OCI-LY7 (cell line): Measurements from ENCODE around the gene NKAIN2.

Experiments
- EZH2phosphoT487 ChIP-seq: fragments of 200-600 bp; sonication (generic); IDR thresholded peaks from 2 replicates; pipeline ENCODE4 v1.6.1; 2018; ENCODE audit warnings: low read depth, borderline replicate concordance, mild to moderate bottlenecking, mixed run types, antibody characterized with exemption, low read length, moderate library complexity, mixed read lengths
- TF ChIP-seq, protein P1 (sequence below): fragments of 200-600 bp; sonication (generic); conservative IDR thresholded peaks from 2 replicates; pipeline ENCODE4 v1.5.1; 2014; ENCODE audit warnings: mild to moderate bottlenecking, antibody characterized with exemption, low read length, moderate library complexity, mixed read lengths

DNA sequence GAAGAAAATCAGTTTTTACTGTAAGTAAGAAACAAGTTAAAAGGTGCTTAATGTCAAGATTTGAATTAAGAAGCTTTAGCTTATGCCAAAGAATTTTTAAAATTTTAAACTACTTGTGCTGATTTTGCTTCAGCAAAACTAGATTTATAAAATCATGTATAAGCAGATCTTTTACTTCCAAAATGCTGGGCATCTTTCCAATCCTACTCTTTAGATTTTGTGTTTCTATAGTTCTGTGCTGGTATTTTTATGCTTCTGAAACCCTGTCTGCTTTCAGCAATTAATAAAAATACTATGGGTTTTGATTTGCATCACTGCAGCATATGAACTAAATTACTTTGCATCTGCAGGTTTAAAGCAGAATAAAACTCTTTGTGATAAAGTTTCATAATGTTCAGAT lies 920.0 kb downstream of the NKAIN2 start:
- TF ChIP-seq, protein P1, sequence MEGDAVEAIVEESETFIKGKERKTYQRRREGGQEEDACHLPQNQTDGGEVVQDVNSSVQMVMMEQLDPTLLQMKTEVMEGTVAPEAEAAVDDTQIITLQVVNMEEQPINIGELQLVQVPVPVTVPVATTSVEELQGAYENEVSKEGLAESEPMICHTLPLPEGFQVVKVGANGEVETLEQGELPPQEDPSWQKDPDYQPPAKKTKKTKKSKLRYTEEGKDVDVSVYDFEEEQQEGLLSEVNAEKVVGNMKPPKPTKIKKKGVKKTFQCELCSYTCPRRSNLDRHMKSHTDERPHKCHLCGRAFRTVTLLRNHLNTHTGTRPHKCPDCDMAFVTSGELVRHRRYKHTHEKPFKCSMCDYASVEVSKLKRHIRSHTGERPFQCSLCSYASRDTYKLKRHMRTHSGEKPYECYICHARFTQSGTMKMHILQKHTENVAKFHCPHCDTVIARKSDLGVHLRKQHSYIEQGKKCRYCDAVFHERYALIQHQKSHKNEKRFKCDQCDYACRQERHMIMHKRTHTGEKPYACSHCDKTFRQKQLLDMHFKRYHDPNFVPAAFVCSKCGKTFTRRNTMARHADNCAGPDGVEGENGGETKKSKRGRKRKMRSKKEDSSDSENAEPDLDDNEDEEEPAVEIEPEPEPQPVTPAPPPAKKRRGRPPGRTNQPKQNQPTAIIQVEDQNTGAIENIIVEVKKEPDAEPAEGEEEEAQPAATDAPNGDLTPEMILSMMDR, result no peak
- TF ChIP-seq EZH2phosphoT487, result no peak
